HepG2 (cell line): ENCODE results near the gene DHRS1. TPM values are rescaled to one million over a fixed set of nuclear protein-coding genes. Genes with fewer than 3 reads are reported as not detected.

Source experiments
- AGO2 ChIP-seq: fragments of 200-400 bp; formaldehyde crosslinking; optimal IDR thresholded peaks from 2 replicates; pipeline ENCODE3; 2017; ENCODE audit warnings: mild to moderate bottlenecking, low read depth, low read length, moderate library complexity
- CC2D1A ChIP-seq: sonication (generic); formaldehyde crosslinking; IDR thresholded peaks from 2 replicates; pipeline ENCODE4 v1.8.1; 2023; ENCODE audit warnings: mild to moderate bottlenecking, missing genetic modification reagents
- IRF2 ChIP-seq: IDR thresholded peaks from 2 replicates; pipeline ENCODE4 v1.6.1; 2018; ENCODE audit warnings: missing genetic modification reagents, missing compliant biosample characterization
- JUNB ChIP-seq: sonication (generic); formaldehyde crosslinking; IDR thresholded peaks from 2 replicates; pipeline ENCODE4 v1.8.0; 2022; ENCODE audit warnings: missing genetic modification reagents, mild to moderate bottlenecking, borderline replicate concordance
- KLF16 ChIP-seq, 2 experiments: sonication (generic) in 1 of 2; formaldehyde crosslinking in 1 of 2; IDR thresholded peaks; 2 replicates each; pipeline versions ENCODE4 v1.6.1 to v1.8.0; 2016 to 2023; ENCODE audit warnings: missing genetic modification reagents in 2 of 2, missing compliant biosample characterization in 1 of 2
- MAZ ChIP-seq, 2 experiments: sonication (generic) in 1 of 2; formaldehyde crosslinking in 1 of 2; IDR thresholded peaks; 2 replicates each; pipeline versions ENCODE4 v1.5.0 to v1.6.1; 2012 to 2020; ENCODE audit warnings: low read depth in 2 of 2, mild to moderate bottlenecking in 2 of 2, borderline replicate concordance in 1 of 2, improper control_type of control experiment in 1 of 2, low read length in 1 of 2, missing genetic modification reagents in 1 of 2, moderate library complexity in 1 of 2
- PITX1 ChIP-seq: sonication (generic); formaldehyde crosslinking; IDR thresholded peaks from 2 replicates; pipeline ENCODE4 v1.5.1; 2020; ENCODE audit warnings: mild to moderate bottlenecking, missing genetic modification reagents
- XBP1 ChIP-seq: sonication (generic); formaldehyde crosslinking; IDR thresholded peaks from 2 replicates; pipeline ENCODE4 v1.5.0; 2020; ENCODE audit warnings: missing genetic modification reagents
- ZNF24 ChIP-seq: fragments of 450-650 bp; IDR thresholded peaks from 2 replicates; pipeline ENCODE4 v1.6.1; 2017; ENCODE audit warnings: antibody characterized with exemption, mild to moderate bottlenecking
- ZNF260 ChIP-seq: sonication (generic); formaldehyde crosslinking; IDR thresholded peaks from 2 replicates; pipeline ENCODE4 v1.4.0; 2020; ENCODE audit warnings: missing genetic modification reagents, low read depth, mild to moderate bottlenecking, borderline replicate concordance
- ZNF343 ChIP-seq: sonication (generic); formaldehyde crosslinking; IDR thresholded peaks from 2 replicates; pipeline ENCODE4 v1.4.0; 2020; ENCODE audit warnings: mild to moderate bottlenecking, missing genetic modification reagents
- ZNF496 ChIP-seq: sonication (generic); formaldehyde crosslinking; IDR thresholded peaks from 2 replicates; pipeline ENCODE4 v1.8.1; 2023; ENCODE audit warnings: mild to moderate bottlenecking, moderate library complexity, missing genetic modification reagents; ENCODE audit not compliant: insufficient replicate concordance
- ZNF564 ChIP-seq: sonication (generic); formaldehyde crosslinking; IDR thresholded peaks from 2 replicates; pipeline ENCODE4 v1.8.1; 2023; ENCODE audit warnings: mild to moderate bottlenecking, missing genetic modification reagents
- ZNF615 ChIP-seq: sonication (generic); formaldehyde crosslinking; IDR thresholded peaks from 2 replicates; pipeline ENCODE4 v1.5.0; 2020; ENCODE audit warnings: mild to moderate bottlenecking, missing genetic modification reagents, borderline replicate concordance
- polyA plus RNA-seq, 8 experiments: library from polyadenylated mRNA; depleted of rRNA in 3 of 8; stranded (reverse) in 7 of 8; unstranded in 1 of 8; fragments of >200 nt; fragmentation: Illumina TruSeq in 4 of 8; extraction: Trizol in 4 of 8; gene quantifications; 2 replicates each; pipeline versions ENCODE4 v1.2.1 to v1.2.3, GENCODE V29; 2011 to 2016; ENCODE audit warnings: low read depth in 4 of 8, missing spikeins in 1 of 8, mixed read lengths in 1 of 8; ENCODE audit not compliant: insufficient read depth in 1 of 8
- total RNA-seq, 5 experiments: library from RNA; depleted of rRNA; stranded (reverse); fragments of >200 nt; fragmentation: Illumina TruSeq; extraction: Trizol; gene quantifications; 2 replicates each; pipeline ENCODE4 v1.2.3, GENCODE V29; 2016; ENCODE audit warnings: low read depth in 1 of 5
- TF ChIP-seq, protein P1 (sequence below): sonication (generic); formaldehyde crosslinking; IDR thresholded peaks from 2 replicates; pipeline ENCODE4 v1.5.0; 2020; ENCODE audit warnings: mild to moderate bottlenecking, missing genetic modification reagents, moderate library complexity
- TF ChIP-seq, protein P2 (sequence below): sonication (generic); formaldehyde crosslinking; IDR thresholded peaks from 2 replicates; pipeline ENCODE4 v1.9.0; 2022; ENCODE audit warnings: missing genetic modification reagents, mild to moderate bottlenecking, borderline replicate concordance
- TF ChIP-seq, protein P3 (sequence below): IDR thresholded peaks from 2 replicates; pipeline ENCODE4 v1.6.1; 2016; ENCODE audit warnings: low read depth, control low read depth
- TF ChIP-seq, protein P4 (sequence below): sonication (generic); formaldehyde crosslinking; IDR thresholded peaks from 2 replicates; pipeline ENCODE4 v1.9.0; 2021; ENCODE audit warnings: missing genetic modification reagents, mild to moderate bottlenecking, borderline replicate concordance
- TF ChIP-seq, protein P5 (sequence below): sonication (generic); formaldehyde crosslinking; IDR thresholded peaks from 2 replicates; pipeline ENCODE4 v1.5.0; 2020; ENCODE audit warnings: mild to moderate bottlenecking, missing genetic modification reagents, borderline replicate concordance

The DHRS1 gene
- total and polyA plus RNA-seq, 2 of the 13 experiments (the other 11 are each of a cell fraction or from before 2014, with no cell fraction given): 49.8 to 60.8 TPM

DNA sequence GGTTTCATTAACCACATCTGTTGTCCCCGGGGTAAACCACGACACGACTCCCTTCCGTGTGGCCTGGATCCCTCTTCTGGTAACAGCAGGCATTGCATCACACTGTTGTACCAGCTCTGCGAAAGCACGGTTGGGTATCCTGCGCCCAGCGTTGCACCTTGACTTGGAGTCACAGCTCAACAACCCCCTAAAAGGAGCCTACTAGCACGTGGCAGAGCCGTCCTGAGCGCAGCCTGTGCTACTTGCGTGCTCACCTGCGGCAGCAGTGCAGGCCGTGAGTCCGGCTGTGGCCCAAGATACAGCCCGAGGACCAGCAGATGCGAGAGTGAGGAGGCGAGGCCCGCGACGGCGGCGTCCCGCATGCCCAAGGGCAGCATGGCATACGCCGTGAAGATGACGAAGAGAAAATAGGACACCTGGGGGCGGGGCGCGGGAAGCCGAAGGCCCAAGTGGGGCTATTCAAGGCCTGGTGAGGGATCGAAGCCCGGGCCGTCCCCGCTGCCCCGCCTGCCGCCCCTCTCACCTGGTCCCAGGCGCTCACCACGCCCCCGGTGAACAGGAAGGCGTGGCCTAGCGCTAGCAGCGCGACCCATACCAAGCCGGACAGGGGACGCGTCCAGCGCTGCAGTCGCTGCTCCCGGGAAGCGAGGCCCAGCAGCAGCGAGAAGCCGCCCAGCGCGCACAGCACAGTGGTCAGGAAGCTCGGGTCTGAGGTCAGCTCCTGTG, 32.9 kb upstream of the DHRS1 start (continued):
- TF ChIP-seq MAZ (IDR thresholded peaks at IDR 0.05; ENCODE audit: borderline replicate concordance, low read depth, low read length) (peak; percentile 17; the same call in 1 of the 2 replicates), MAZ (CRISPR knock-in tag; IDR thresholded peaks at IDR 0.05; ENCODE audit: low read depth) (peak; percentile 90), PITX1 (CRISPR knock-in tag) (peak; percentile 63; the same call in 1 of the 2 replicates), ZNF343 (peak; percentile 99), AGO2 (no peak), ZNF24 (no peak), ZNF615 (no peak), XBP1 (no peak), KLF16 (CRISPR knock-in tag; IDR thresholded peaks at IDR 0.05) (peak in 1 of 2 experiments; percentile 70; a peak in 2 of 4 replicates), ZNF260 (CRISPR knock-in tag) (no peak), CC2D1A (CRISPR knock-in tag) (no peak), ZNF564 (CRISPR knock-in tag) (peak; percentile 97; the same call in 1 of the 2 replicates), ZNF496 (CRISPR knock-in tag) (peak; percentile 67), IRF2 (peak; percentile 71), JUNB (CRISPR knock-in tag) (peak; percentile 86)
- TF ChIP-seq, protein P1, sequence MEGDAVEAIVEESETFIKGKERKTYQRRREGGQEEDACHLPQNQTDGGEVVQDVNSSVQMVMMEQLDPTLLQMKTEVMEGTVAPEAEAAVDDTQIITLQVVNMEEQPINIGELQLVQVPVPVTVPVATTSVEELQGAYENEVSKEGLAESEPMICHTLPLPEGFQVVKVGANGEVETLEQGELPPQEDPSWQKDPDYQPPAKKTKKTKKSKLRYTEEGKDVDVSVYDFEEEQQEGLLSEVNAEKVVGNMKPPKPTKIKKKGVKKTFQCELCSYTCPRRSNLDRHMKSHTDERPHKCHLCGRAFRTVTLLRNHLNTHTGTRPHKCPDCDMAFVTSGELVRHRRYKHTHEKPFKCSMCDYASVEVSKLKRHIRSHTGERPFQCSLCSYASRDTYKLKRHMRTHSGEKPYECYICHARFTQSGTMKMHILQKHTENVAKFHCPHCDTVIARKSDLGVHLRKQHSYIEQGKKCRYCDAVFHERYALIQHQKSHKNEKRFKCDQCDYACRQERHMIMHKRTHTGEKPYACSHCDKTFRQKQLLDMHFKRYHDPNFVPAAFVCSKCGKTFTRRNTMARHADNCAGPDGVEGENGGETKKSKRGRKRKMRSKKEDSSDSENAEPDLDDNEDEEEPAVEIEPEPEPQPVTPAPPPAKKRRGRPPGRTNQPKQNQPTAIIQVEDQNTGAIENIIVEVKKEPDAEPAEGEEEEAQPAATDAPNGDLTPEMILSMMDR (CRISPR knock-in tag): peak; percentile 97
- TF ChIP-seq, protein P2, sequence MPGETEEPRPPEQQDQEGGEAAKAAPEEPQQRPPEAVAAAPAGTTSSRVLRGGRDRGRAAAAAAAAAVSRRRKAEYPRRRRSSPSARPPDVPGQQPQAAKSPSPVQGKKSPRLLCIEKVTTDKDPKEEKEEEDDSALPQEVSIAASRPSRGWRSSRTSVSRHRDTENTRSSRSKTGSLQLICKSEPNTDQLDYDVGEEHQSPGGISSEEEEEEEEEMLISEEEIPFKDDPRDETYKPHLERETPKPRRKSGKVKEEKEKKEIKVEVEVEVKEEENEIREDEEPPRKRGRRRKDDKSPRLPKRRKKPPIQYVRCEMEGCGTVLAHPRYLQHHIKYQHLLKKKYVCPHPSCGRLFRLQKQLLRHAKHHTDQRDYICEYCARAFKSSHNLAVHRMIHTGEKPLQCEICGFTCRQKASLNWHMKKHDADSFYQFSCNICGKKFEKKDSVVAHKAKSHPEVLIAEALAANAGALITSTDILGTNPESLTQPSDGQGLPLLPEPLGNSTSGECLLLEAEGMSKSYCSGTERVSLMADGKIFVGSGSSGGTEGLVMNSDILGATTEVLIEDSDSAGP (CRISPR knock-in tag): peak; percentile 95
- TF ChIP-seq, protein P3, sequence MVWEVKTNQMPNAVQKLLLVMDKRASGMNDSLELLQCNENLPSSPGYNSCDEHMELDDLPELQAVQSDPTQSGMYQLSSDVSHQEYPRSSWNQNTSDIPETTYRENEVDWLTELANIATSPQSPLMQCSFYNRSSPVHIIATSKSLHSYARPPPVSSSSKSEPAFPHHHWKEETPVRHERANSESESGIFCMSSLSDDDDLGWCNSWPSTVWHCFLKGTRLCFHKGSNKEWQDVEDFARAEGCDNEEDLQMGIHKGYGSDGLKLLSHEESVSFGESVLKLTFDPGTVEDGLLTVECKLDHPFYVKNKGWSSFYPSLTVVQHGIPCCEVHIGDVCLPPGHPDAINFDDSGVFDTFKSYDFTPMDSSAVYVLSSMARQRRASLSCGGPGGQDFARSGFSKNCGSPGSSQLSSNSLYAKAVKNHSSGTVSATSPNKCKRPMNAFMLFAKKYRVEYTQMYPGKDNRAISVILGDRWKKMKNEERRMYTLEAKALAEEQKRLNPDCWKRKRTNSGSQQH (CRISPR knock-in tag): peak; percentile 42; the same call in 1 of the 2 replicates
- TF ChIP-seq, protein P4, sequence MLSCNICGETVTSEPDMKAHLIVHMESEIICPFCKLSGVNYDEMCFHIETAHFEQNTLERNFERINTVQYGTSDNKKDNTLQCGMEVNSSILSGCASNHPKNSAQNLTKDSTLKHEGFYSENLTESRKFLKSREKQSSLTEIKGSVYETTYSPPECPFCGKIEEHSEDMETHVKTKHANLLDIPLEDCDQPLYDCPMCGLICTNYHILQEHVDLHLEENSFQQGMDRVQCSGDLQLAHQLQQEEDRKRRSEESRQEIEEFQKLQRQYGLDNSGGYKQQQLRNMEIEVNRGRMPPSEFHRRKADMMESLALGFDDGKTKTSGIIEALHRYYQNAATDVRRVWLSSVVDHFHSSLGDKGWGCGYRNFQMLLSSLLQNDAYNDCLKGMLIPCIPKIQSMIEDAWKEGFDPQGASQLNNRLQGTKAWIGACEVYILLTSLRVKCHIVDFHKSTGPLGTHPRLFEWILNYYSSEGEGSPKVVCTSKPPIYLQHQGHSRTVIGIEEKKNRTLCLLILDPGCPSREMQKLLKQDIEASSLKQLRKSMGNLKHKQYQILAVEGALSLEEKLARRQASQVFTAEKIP: no peak
- TF ChIP-seq, protein P5, sequence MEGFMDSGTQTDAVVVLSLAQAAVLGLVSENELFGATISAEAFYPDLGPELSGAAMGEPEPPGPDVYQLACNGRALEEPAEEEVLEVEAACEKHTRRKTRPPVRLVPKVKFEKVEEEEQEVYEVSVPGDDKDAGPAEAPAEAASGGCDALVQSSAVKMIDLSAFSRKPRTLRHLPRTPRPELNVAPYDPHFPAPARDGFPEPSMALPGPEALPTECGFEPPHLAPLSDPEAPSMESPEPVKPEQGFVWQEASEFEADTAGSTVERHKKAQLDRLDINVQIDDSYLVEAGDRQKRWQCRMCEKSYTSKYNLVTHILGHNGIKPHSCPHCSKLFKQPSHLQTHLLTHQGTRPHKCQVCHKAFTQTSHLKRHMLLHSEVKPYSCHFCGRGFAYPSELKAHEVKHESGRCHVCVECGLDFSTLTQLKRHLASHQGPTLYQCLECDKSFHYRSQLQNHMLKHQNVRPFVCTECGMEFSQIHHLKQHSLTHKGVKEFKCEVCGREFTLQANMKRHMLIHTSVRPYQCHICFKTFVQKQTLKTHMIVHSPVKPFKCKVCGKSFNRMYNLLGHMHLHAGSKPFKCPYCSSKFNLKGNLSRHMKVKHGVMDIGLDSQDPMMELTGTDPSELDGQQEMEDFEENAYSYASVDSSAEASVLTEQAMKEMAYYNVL (CRISPR knock-in tag): peak; percentile 83; the same call in 1 of the 2 replicates
